Spleen (tissue), 7 donors: ENCODE results near the gene PHEX.

Experiments used
- CTCF ChIP-seq, 11 experiments: fragments of 200-600 bp in 7 of 11; fragments of 450-650 bp in 4 of 11; sonication (generic) in 4 of 11; IDR thresholded peaks in 8 of 11; conservative IDR thresholded peaks in 3 of 11; 1 replicate in 7 of 11; 2 replicates in 4 of 11; pipeline versions ENCODE4 v1.4.0 to v1.8.0; 2016 to 2021; ENCODE audit warnings: antibody characterized with exemption in 11 of 11, inconsistent platforms in 4 of 11, mild to moderate bottlenecking in 1 of 11
- POLR2A ChIP-seq, 3 donors: fragments of 450-650 bp; IDR thresholded peaks; one replicate each; pipeline ENCODE4 v1.5.1; 2017; ENCODE audit warnings: antibody characterized with exemption in 3 of 3, mild to moderate bottlenecking in 1 of 3
- POLR2AphosphoS5 ChIP-seq, 3 donors: sonication (generic); formaldehyde crosslinking; IDR thresholded peaks; one replicate each; pipeline ENCODE4 v1.5.1; 2017; ENCODE audit warnings: antibody characterized with exemption in 3 of 3
- donor health status: DM: no; HTN: no; CAD: no; lungs with moderate emphysema.
- donor health status: DM: no; HTN: no; CAD: no.
- donor health status: DM: no; HTN: no; CAD: no.

- TF ChIP-seq POLR2A (IDR thresholded peaks at IDR 0.05): no peak
- TF ChIP-seq CTCF (IDR thresholded peaks at IDR 0.05 in 8 of 11, conservative IDR thresholded peaks at IDR 0.05 in 3 of 11): no peak
- TF ChIP-seq POLR2AphosphoS5 (IDR thresholded peaks at IDR 0.05): no peak
Measured at GRCh38 chrX:22025751-22026150, 6.4 kb upstream of the PHEX start.
